ENCODE results near the gene LEF1.

DNA sequence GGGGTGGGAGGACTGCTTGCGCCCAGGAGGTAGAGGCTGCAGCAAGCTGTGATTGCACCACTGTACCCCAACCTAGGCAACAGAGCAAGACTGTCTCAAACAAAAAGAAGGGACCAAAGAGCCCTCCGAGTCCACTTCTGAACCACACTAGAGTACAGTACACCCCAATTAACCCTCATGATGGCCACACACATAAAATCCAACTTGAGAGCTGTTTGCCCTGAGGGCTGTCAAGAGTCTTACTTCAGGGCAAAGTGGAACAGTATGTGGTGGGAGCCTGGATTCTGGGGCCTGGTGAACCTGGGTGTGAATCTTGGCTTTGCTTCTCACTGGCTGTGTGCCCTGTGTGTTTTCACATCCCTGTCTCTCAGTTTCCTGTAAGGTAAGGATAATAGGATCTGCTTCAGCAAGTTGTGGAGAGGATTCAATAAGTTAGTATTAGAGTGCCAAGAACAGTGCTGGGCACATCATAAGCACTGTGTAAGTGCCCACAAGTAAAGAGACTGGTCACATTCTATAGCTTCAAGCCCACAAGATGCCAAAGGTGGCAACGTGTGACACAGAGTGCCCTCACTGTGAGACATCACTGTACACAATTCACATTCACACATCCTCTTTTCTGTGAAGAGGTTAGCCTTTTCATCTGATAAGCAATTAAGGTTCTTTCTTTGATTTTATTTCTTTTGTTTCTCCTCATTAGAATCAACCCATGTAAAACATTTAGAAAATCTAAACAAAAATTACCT lies 52.1 kb downstream of the LEF1 start:
- TF ChIP-seq RAD21 (IDR thresholded peaks at IDR 0.05; ENCODE audit: low read depth) (no peak), CTCF (IDR thresholded peaks at IDR 0.05 in 2 of 3, conservative IDR thresholded peaks at IDR 0.05 in 1 of 3; ENCODE audit: borderline replicate concordance in 1 of 3, insufficient read depth in 1 of 3, low read depth in 2 of 3, low read length in 2 of 3) (no peak), EZH2 (IDR thresholded peaks at IDR 0.05) (no peak), POLR2A (IDR thresholded peaks at IDR 0.05; ENCODE audit: borderline replicate concordance, extremely low read depth, insufficient read depth, insufficient read length) (no peak), SP1 (IDR thresholded peaks at IDR 0.05; ENCODE audit: low read depth) (no peak), ZFX (IDR thresholded peaks at IDR 0.05) (no peak), POLR2AphosphoS5 (IDR thresholded peaks at IDR 0.05; ENCODE audit: low read depth, low read length) (no peak), MAX (IDR thresholded peaks at IDR 0.05) (no peak), CEBPB (IDR thresholded peaks at IDR 0.05; ENCODE audit: low read depth) (no peak), YY1 (IDR thresholded peaks at IDR 0.05; ENCODE audit: extremely low read depth, insufficient replicate concordance, low read depth, low read length) (no peak)
